IMR-90 (cell line): Measurements from ENCODE around the gene FANCE. TPM values are rescaled to one million over a fixed set of nuclear protein-coding genes. Genes with fewer than 3 reads are reported as not detected.

Experiments
- ATAC-seq: fragments of 200-7000 bp; cut with Tn5 transposase; 2 replicates; pipeline ENCODE4 v1.9.1; 2020; ENCODE audit warnings: low read depth, mild to moderate bottlenecking, moderate library complexity
- BruUV-seq: library from RNA; stranded (reverse); fragments of 400-500 nt; replicated peaks from 2 replicates; lab custom pipeline; 2021; lab: Mats Ljungman, UMichigan
- CTCF ChIA-PET: fragments of 300-600 bp; formaldehyde crosslinking; extraction: SDS; loops from one replicate; lab custom pipeline; 2021; ENCODE audit warnings: antibody characterized with exemption; lab: Yijun Ruan, JAX
- POLR2A ChIA-PET: fragments of 300-600 bp; sonication (Branson Sonifier 250); formaldehyde crosslinking; loops from one replicate; lab custom pipeline; 2022; ENCODE audit warnings: antibody characterized with exemption; ENCODE audit not compliant: unreplicated experiment; lab: Charles Lee
- DNase-seq: peaks from one replicate; pipeline ENCODE4 v3.0.0; 2013
- H2AFZ ChIP-seq: replicated peaks from 2 replicates; pipeline ENCODE3; 2013; ENCODE audit warnings: low read length, mild to moderate bottlenecking; ENCODE audit not compliant: poor library complexity
- H2AK5ac ChIP-seq: 2 replicates; pipeline ENCODE4 v1.6.1; 2013; ENCODE audit warnings: low read depth, low read length, inconsistent platforms
- H2AK9ac ChIP-seq: replicated peaks from 2 replicates; pipeline ENCODE3; 2013; ENCODE audit warnings: mild to moderate bottlenecking, low read depth, low read length, moderate library complexity; ENCODE audit not compliant: poor library complexity
- H2BK120ac ChIP-seq: 2 replicates; pipeline ENCODE4 v1.6.1; 2013; ENCODE audit warnings: low read depth, low read length, inconsistent platforms
- H2BK15ac ChIP-seq: 3 replicates; pipeline ENCODE4 v1.6.1; 2013; ENCODE audit warnings: low read depth, low read length, inconsistent platforms
- H2BK20ac ChIP-seq: 2 replicates; pipeline ENCODE4 v1.6.1; 2013; ENCODE audit warnings: low read depth, mild to moderate bottlenecking, inconsistent platforms, low read length, moderate library complexity
- H2BK5ac ChIP-seq: 2 replicates; pipeline ENCODE4 v1.6.1; 2013; ENCODE audit warnings: mild to moderate bottlenecking, low read depth, low read length, inconsistent platforms; ENCODE audit not compliant: poor library complexity, severe bottlenecking
- H3K14ac ChIP-seq: replicated peaks from 2 replicates; pipeline ENCODE4 v1.6.1; 2013; ENCODE audit warnings: low read depth, low read length, inconsistent platforms
- H3K18ac ChIP-seq: 2 replicates; pipeline ENCODE4 v1.6.1; 2013; ENCODE audit warnings: low read depth, low read length, control low read depth
- H3K23ac ChIP-seq: 2 replicates; pipeline ENCODE4 v1.6.1; 2013; ENCODE audit warnings: low read depth, low read length, inconsistent platforms
- H3K27ac ChIP-seq: 2 replicates; pipeline ENCODE4 v1.5.1; 2013; ENCODE audit warnings: mild to moderate bottlenecking, control low read depth, low read length; ENCODE audit not compliant: insufficient read depth
- H3K27me3 ChIP-seq: 2 replicates; pipeline ENCODE4 v1.6.1; 2013; ENCODE audit warnings: low read length; ENCODE audit not compliant: control insufficient read depth, insufficient read depth
- H3K36me3 ChIP-seq: 2 replicates; pipeline ENCODE4 v1.6.1; 2013; ENCODE audit warnings: low read length, mixed read lengths; ENCODE audit not compliant: control insufficient read depth, insufficient read depth
- H3K4ac ChIP-seq: 2 replicates; pipeline ENCODE4 v1.6.1; 2013; ENCODE audit warnings: low read depth, low read length, inconsistent platforms
- H3K4me1 ChIP-seq: 2 replicates; pipeline ENCODE4 v1.6.1; 2013; ENCODE audit warnings: low read length, mixed read lengths; ENCODE audit not compliant: control insufficient read depth, insufficient read depth
- H3K4me2 ChIP-seq: 2 replicates; pipeline ENCODE4 v1.6.1; 2013; ENCODE audit warnings: low read depth, mild to moderate bottlenecking, control low read depth, low read length, moderate library complexity
- H3K4me3 ChIP-seq: 2 replicates; pipeline ENCODE4 v1.5.1; 2013; ENCODE audit warnings: low read depth, mild to moderate bottlenecking, control low read depth, low read length, moderate library complexity; ENCODE audit not compliant: insufficient read depth
- H3K56ac ChIP-seq: 2 replicates; pipeline ENCODE4 v1.6.1; 2013; ENCODE audit warnings: low read length, inconsistent platforms; ENCODE audit not compliant: insufficient read depth; ENCODE audit errors: extremely low read depth
- H3K79me1 ChIP-seq, 2 experiments: 2 replicates each; pipeline ENCODE4 v1.6.1; 2013; ENCODE audit warnings: low read length in 2 of 2, inconsistent platforms in 1 of 2, low read depth in 1 of 2
- H3K9ac ChIP-seq: 2 replicates; pipeline ENCODE4 v1.6.1; 2013; ENCODE audit warnings: low read depth, low read length, control low read depth
- H3K9me1 ChIP-seq: 2 replicates; pipeline ENCODE4 v1.6.1; 2013; ENCODE audit warnings: low read length, inconsistent platforms; ENCODE audit not compliant: insufficient read depth
- H3K9me3 ChIP-seq: 2 replicates; pipeline ENCODE4 v1.6.1; 2013; ENCODE audit warnings: low read length; ENCODE audit not compliant: control insufficient read depth, insufficient read depth
- H4K20me1 ChIP-seq: 2 replicates; pipeline ENCODE4 v1.6.1; 2013; ENCODE audit warnings: low read length, inconsistent platforms; ENCODE audit not compliant: insufficient read depth
- H4K5ac ChIP-seq: 2 replicates; pipeline ENCODE4 v1.6.1; 2013; ENCODE audit warnings: mild to moderate bottlenecking, low read depth, low read length, control low read depth
- H4K8ac ChIP-seq, 2 experiments: 2 replicates each; pipeline ENCODE4 v1.6.1; 2013; ENCODE audit warnings: low read depth in 2 of 2, low read length in 2 of 2, control low read depth in 1 of 2, inconsistent platforms in 1 of 2
- H4K91ac ChIP-seq: 2 replicates; pipeline ENCODE4 v1.6.1; 2013; ENCODE audit warnings: low read depth, low read length, inconsistent platforms; ENCODE audit not compliant: insufficient read depth
- FOS ChIP-seq: fragments of 150-350 bp; IDR thresholded peaks from 2 replicates; pipeline ENCODE4 v1.6.1; 2016; ENCODE audit warnings: low read depth, low read length
- MAZ ChIP-seq: IDR thresholded peaks from 2 replicates; pipeline ENCODE4 v1.6.1; 2012; ENCODE audit warnings: low read depth, mild to moderate bottlenecking, low read length, improper control_type of control experiment, moderate library complexity, borderline replicate concordance
- SMC3 ChIP-seq: fragments of 150-350 bp; IDR thresholded peaks from 2 replicates; pipeline ENCODE4 v1.6.1; 2016; ENCODE audit warnings: low read depth, mild to moderate bottlenecking, antibody characterized with exemption, low read length, moderate library complexity
- WGBS, 2 experiments: methylation state at CpG; one replicate each; pipeline versions ENCODE4 v1.1.5 to v1.1.7; 2013; ENCODE audit warnings: missing lambda C conversion rate in 2 of 2; ENCODE audit not compliant: insufficient read length in 1 of 2; ENCODE audit errors: extremely low coverage in 2 of 2; 5-methylcytosine and 5-hydroxymethylcytosine counted together
- dilution Hi-C: fragments of 300-500 bp; cut with HindIII; formaldehyde crosslinking; loops from one replicate; pipeline ENCODE4 v1.14.3; 2018; ENCODE audit warnings: low sequenced_read_pairs; ENCODE audit not compliant: unreplicated experiment
- in situ Hi-C: fragments of 300-500 bp; cut with MboI; formaldehyde crosslinking; loops from 3 replicates; pipeline ENCODE4 v1.14.3; 2019; ENCODE audit warnings: low sequenced_read_pairs, inconsistent platforms, mixed read lengths
- intact Hi-C: fragments of 100-400 bp; cut with micrococcal nuclease; formaldehyde crosslinking; loops from 2 replicates; pipeline ENCODE4 v1.10.0; 2022
- polyA plus RNA-seq, 3 experiments: library from polyadenylated mRNA; depleted of rRNA; stranded (reverse); fragments of >200 nt; gene quantifications; 2 replicates each; pipeline ENCODE4 v1.2.3, GENCODE V29; 2012; ENCODE audit warnings: low replicate concordance in 1 of 3
- total RNA-seq: library from RNA; depleted of rRNA; stranded (reverse); fragments of >200 nt; gene quantifications from 2 replicates; pipeline ENCODE4 v1.2.3, GENCODE V29; 2012

Gene FANCE
- total and polyA plus RNA-seq, 2 of the 4 experiments (the other 2 are of a cell fraction), result 7.1 to 9.1 TPM

DNA sequence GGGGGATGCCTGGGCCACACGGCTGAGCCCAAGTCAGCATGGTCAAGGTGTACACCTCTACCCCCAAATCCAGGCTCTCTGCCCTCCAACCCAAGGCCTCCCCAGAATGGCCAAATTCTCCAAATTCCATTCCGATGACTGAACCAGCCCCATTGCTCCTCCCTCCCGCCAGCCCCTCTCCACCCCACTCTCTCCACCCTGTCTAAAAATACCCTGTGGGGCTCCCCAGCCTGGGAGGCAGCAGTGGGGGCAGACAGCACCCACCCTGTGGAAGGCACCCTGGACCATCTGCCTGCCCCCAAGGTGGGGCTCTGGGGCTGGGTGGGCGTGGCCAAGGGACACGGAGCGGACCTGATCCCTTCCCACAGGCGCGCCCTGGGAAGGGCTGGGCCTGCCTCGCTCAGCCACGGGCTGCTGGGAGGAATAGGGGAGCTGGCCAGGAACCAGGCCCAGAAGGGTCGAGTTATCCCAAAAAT, 33.3 kb downstream of the FANCE start:
- H3K4me2 ChIP-seq, result 0 out of 2 replicates have a peak overlapping the region, but pooled peaks have one; percentile 8
- H2AK5ac ChIP-seq, result peak overlapping the region; percentile 99
- peak overlapping the region; percentile 87 for H3K23ac ChIP-seq
- TF ChIP-seq SMC3 (no peak), FOS (0 out of 2 replicates have a peak, but pooled peaks have one; percentile 9), MAZ (peak; percentile 52; the same call in 1 of the 2 replicates)
- H3K9ac ChIP-seq, result peak overlapping the region; percentile 5; the same call in 1 of the 2 replicates
- no peaks in the 10 kb centered on the region for H3K9me3 ChIP-seq
- H3K14ac ChIP-seq, result peak overlapping the region; percentile 91
- dilution Hi-C loops, result no loop called here
- H2BK20ac ChIP-seq, result peak overlapping the region; percentile 82
- no peaks in the 10 kb centered on the region for H3K27me3 ChIP-seq
- peaks cover 17% of the 10 kb centered on the region; the same call in 1 of the 2 replicates for H4K20me1 ChIP-seq
- peak overlapping the region; percentile 96 for H4K91ac ChIP-seq
- ChIA-PET CTCF (no interaction called here), POLR2A (no interaction called here)
- in situ Hi-C loops, result no loop called here
- H3K56ac ChIP-seq, result peak overlapping the region; percentile 36; the same call in 1 of the 2 replicates
- peak overlapping the region; percentile 71 for H3K18ac ChIP-seq
- peaks cover 39% of the 10 kb centered on the region for H3K4me1 ChIP-seq
- H2AK9ac ChIP-seq, result peak overlapping the region; percentile 94
- H3K9me1 ChIP-seq, result peaks cover 39% of the 10 kb centered on the region
- H3K4ac ChIP-seq, result peak overlapping the region; percentile 91
- intact Hi-C loops, result no loop called here
- peak overlapping the region; percentile 70 for H3K27ac ChIP-seq
- H2AFZ ChIP-seq, result peak overlapping the region; percentile 85
- H4K5ac ChIP-seq, result peak overlapping the region; percentile 52
- ATAC-seq (peak; percentile 42), DNase-seq (no peak)
- peak overlapping the region; percentile 88 for H2BK120ac ChIP-seq
- H4K8ac ChIP-seq, result peak overlapping the region; percentile 76 to 84
- H2BK15ac ChIP-seq, result peak overlapping the region; percentile 83; the same call in 2 of the 3 replicates
- peak overlapping the region; percentile 93 for H2BK5ac ChIP-seq
- BruUV-seq, result no TSS peak
- WGBS, 2 experiments, result 40% methylated on average over 2 of the region's 11 CpGs; no CpG with 5 or more reads in 1 of the 2 experiments
- H3K79me1 ChIP-seq, result peaks cover 54 to 95% of the 10 kb centered on the region in 2 experiments
- H3K4me3 ChIP-seq, result no peak overlapping the region
- peaks cover 38% of the 10 kb centered on the region for H3K36me3 ChIP-seq
